Measurements from ENCODE around the gene SRP9.

The SRP9 gene

GRCh38 chr1:225737866-225738265 is 39.8 kb upstream of the SRP9 start:
- no peak for TF ChIP-seq CTCF (conservative IDR thresholded peaks at IDR 0.05; ENCODE audit: low read length)
- TF ChIP-seq EZH2phosphoT487 (IDR thresholded peaks at IDR 0.05; ENCODE audit: borderline replicate concordance) = no peak
- no peak overlapping the region for H2AFZ ChIP-seq (ENCODE audit: low read length)
- no peaks in the 10 kb centered on the region for H3K27me3 ChIP-seq (ENCODE audit: insufficient read depth, low read length, poor library complexity, severe bottlenecking)
- no peak overlapping the region for H3K4me3 ChIP-seq (ENCODE audit: low read length, poor library complexity, severe bottlenecking)
- H3K36me3 ChIP-seq (ENCODE audit: insufficient read depth, low read length) = no peaks in the 10 kb centered on the region
- H3F3A ChIP-seq (ENCODE audit: low read depth) = no peaks in the 10 kb centered on the region
- H3K4me2 ChIP-seq (ENCODE audit: low read depth, low read length, poor library complexity, severe bottlenecking) = no peak overlapping the region
- H3K9ac ChIP-seq (ENCODE audit: low read depth, low read length, poor library complexity, severe bottlenecking) = no peak overlapping the region
- no peaks in the 10 kb centered on the region for H3K79me2 ChIP-seq (ENCODE audit: insufficient read depth, low read length)
- no peaks in the 10 kb centered on the region for H3K9me2 ChIP-seq (replicated peaks; ENCODE audit: low read depth, low read length)
- H3K9me3 ChIP-seq (ENCODE audit: insufficient read depth, low read depth, low read length) = no peaks in the 10 kb centered on the region
- H3K4me1 ChIP-seq (ENCODE audit: insufficient read depth, low read length, poor library complexity, severe bottlenecking) = no peaks in the 10 kb centered on the region
- H4K20me1 ChIP-seq (ENCODE audit: insufficient read depth, low read length, poor library complexity, severe bottlenecking) = no peaks in the 10 kb centered on the region

GRCh38 chr1:225738763-225739162 is 38.9 kb upstream of the SRP9 start:
- H3K27me3 ChIP-seq (ENCODE audit: insufficient read depth, low read length, poor library complexity, severe bottlenecking) = no peaks in the 10 kb centered on the region
- no peaks in the 10 kb centered on the region for H3F3A ChIP-seq (ENCODE audit: low read depth)
- no peaks in the 10 kb centered on the region for H4K20me1 ChIP-seq (ENCODE audit: insufficient read depth, low read length, poor library complexity, severe bottlenecking)
- no peaks in the 10 kb centered on the region for H3K9me2 ChIP-seq (replicated peaks; ENCODE audit: low read depth, low read length)
- no peak overlapping the region for H3K4me3 ChIP-seq (ENCODE audit: low read length, poor library complexity, severe bottlenecking)
- no peaks in the 10 kb centered on the region for H3K79me2 ChIP-seq (ENCODE audit: insufficient read depth, low read length)
- no peaks in the 10 kb centered on the region for H3K36me3 ChIP-seq (ENCODE audit: insufficient read depth, low read length)
- H3K4me2 ChIP-seq (ENCODE audit: low read depth, low read length, poor library complexity, severe bottlenecking) = no peak overlapping the region
- no peaks in the 10 kb centered on the region for H3K4me1 ChIP-seq (ENCODE audit: insufficient read depth, low read length, poor library complexity, severe bottlenecking)
- no peak overlapping the region for H3K9ac ChIP-seq (ENCODE audit: low read depth, low read length, poor library complexity, severe bottlenecking)
- H3K9me3 ChIP-seq (ENCODE audit: insufficient read depth, low read depth, low read length) = no peaks in the 10 kb centered on the region
- TF ChIP-seq CTCF (conservative IDR thresholded peaks at IDR 0.05; ENCODE audit: low read length) (no peak), EZH2phosphoT487 (IDR thresholded peaks at IDR 0.05; ENCODE audit: borderline replicate concordance) (no peak)
- H2AFZ ChIP-seq (ENCODE audit: low read length) = no peak overlapping the region

GRCh38 chr1:225739542-225740107 is 38.0 kb upstream of the SRP9 start:
- no peaks in the 10 kb centered on the region for H3F3A ChIP-seq (ENCODE audit: low read depth)
- TF ChIP-seq CTCF (conservative IDR thresholded peaks at IDR 0.05; ENCODE audit: low read length) (no peak), EZH2phosphoT487 (IDR thresholded peaks at IDR 0.05; ENCODE audit: borderline replicate concordance) (no peak)
- H3K79me2 ChIP-seq (ENCODE audit: insufficient read depth, low read length) = no peaks in the 10 kb centered on the region
- H4K20me1 ChIP-seq (ENCODE audit: insufficient read depth, low read length, poor library complexity, severe bottlenecking) = no peaks in the 10 kb centered on the region
- no peaks in the 10 kb centered on the region for H3K36me3 ChIP-seq (ENCODE audit: insufficient read depth, low read length)
- no peaks in the 10 kb centered on the region for H3K27me3 ChIP-seq (ENCODE audit: insufficient read depth, low read length, poor library complexity, severe bottlenecking)
- no peak overlapping the region for H2AFZ ChIP-seq (ENCODE audit: low read length)
- no peak overlapping the region for H3K4me3 ChIP-seq (ENCODE audit: low read length, poor library complexity, severe bottlenecking)
- no peaks in the 10 kb centered on the region for H3K9me2 ChIP-seq (replicated peaks; ENCODE audit: low read depth, low read length)
- H3K9ac ChIP-seq (ENCODE audit: low read depth, low read length, poor library complexity, severe bottlenecking) = no peak overlapping the region
- H3K4me2 ChIP-seq (ENCODE audit: low read depth, low read length, poor library complexity, severe bottlenecking) = no peak overlapping the region
- no peaks in the 10 kb centered on the region for H3K4me1 ChIP-seq (ENCODE audit: insufficient read depth, low read length, poor library complexity, severe bottlenecking)
- no peaks in the 10 kb centered on the region for H3K9me3 ChIP-seq (ENCODE audit: insufficient read depth, low read depth, low read length)
